ENCODE measurements around the gene GTPBP6.
"Not testable (repeated sequence)": the region's sequence is repeated elsewhere in the genome, so short reads cannot be mapped to it uniquely, and the experiment has no call there.

The GTPBP6 gene

GRCh38 chrX:288561-288991 is 30.0 kb downstream of the GTPBP6 start:
- H3K4me3 ChIP-seq (ENCODE audit: low read depth, low read length): no peak overlapping the region
- no peak for DNase-seq (ENCODE audit: low read depth)
- no peak for TF ChIP-seq CTCF (IDR thresholded peaks at IDR 0.05; ENCODE audit: low read depth, low read length)
- no peak for TF ChIP-seq MYC (IDR thresholded peaks at IDR 0.05; ENCODE audit: low read depth, low read length)
- no peak for TF ChIP-seq MAX (IDR thresholded peaks at IDR 0.05; ENCODE audit: low read depth, low read length)
- TF ChIP-seq POLR2A (IDR thresholded peaks at IDR 0.05; ENCODE audit: extremely low read depth, insufficient read length): no peak

DNA sequence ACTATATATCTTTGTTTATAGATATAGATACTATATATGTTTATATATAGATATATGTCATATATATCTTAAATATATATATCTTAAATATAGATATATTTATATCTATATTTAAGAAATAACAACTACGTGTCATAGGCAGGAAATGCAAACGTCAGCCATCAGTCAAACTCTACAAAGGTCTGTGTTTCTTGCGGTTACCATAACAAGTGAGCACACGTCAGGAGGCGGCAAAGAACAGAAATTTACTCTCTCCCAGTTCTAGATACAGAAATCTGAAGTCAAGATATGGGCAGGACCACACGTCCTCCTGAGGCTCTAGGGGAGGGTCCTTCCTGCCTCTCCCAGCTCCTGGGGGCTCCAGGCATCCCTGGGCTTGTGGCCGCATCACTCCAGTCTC is 30.9 kb downstream of the GTPBP6 start:
- H3K4me3 ChIP-seq (ENCODE audit: low read depth, low read length): no peak overlapping the region
- TF ChIP-seq POLR2A (IDR thresholded peaks at IDR 0.05; ENCODE audit: extremely low read depth, insufficient read length) (no peak), CTCF (IDR thresholded peaks at IDR 0.05; ENCODE audit: low read depth, low read length) (no peak), MAX (IDR thresholded peaks at IDR 0.05; ENCODE audit: low read depth, low read length) (no peak), MYC (IDR thresholded peaks at IDR 0.05; ENCODE audit: low read depth, low read length) (no peak)
- DNase-seq (ENCODE audit: low read depth): no peak

DNA sequence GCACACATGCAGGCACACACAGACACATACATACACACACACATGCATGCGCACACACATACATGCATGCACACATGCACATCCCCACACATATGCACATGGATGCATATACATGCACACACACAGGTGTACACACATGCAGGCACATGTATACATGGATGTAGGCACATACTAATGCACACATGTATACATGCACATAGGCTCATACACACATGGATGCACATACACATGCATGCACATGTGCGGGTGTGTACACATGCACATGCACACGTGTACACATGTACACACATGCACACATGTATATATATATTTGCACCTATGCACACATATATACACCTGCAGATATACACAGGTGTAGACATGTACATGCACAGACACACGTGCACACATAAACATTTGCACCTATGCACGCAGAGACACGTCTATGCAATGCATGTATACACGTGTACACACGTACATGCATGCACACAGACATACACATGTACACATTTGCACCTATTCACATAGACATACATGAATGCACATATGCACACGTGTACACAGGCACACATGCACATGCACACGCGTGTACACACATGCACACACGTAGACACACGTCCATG is 33.4 kb downstream of the GTPBP6 start:
- no peak for TF ChIP-seq CTCF (IDR thresholded peaks at IDR 0.05; ENCODE audit: low read depth, low read length)
- no peak overlapping the region for H3K4me3 ChIP-seq (ENCODE audit: low read depth, low read length)
- DNase-seq (ENCODE audit: low read depth): no peak

DNA sequence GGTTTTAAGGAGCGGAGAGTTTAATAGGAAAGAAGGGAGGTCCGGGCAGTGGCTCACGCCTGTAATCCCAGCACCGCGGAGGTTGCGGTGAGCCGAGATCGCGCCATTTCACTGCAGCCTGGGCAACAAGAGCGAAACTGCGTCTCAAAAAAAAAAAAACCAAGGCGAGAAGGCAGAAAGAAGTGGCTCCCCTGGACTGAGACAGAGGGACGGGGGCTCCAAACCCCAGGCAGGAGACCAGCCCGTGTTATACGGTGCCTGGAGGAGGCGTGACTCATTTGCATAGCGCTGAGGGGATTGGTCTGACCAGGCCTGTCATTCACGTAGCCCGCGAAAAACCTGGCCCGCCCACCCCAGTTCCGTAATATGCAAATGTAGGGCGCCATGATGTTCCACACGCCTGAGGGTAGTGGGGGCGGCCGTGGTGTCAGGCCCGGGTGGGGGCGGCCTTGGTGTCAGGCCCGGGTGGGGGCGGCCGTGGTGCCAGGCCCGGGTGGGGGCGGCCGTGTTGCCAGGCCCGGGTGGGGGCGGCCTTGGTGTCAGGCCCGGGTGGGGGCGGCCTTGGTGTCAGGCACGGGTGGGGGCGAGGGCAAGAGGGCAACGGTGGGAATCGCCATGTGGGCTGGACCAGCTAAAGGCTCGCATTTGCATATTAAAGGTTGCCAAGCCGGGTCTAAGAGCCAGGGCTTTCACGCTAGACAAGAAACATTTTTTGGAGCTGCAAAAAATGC is 35.3 kb downstream of the GTPBP6 start:
- TF ChIP-seq POLR2A (IDR thresholded peaks at IDR 0.05; ENCODE audit: extremely low read depth, insufficient read length): peak; percentile 29
- TF ChIP-seq MYC (IDR thresholded peaks at IDR 0.05; ENCODE audit: low read depth, low read length): no peak
- TF ChIP-seq MAX (IDR thresholded peaks at IDR 0.05; ENCODE audit: low read depth, low read length): no peak
- TF ChIP-seq CTCF (IDR thresholded peaks at IDR 0.05; ENCODE audit: low read depth, low read length): no peak
- H3K4me3 ChIP-seq (ENCODE audit: low read depth, low read length): peak overlapping the region; percentile 53
- peak; percentile 95 for DNase-seq (ENCODE audit: low read depth)

GRCh38 chrX:282000-282681 is 36.5 kb downstream of the GTPBP6 start:
- DNase-seq (ENCODE audit: low read depth); H3K4me3 ChIP-seq (ENCODE audit: low read depth, low read length): not testable (repeated sequence)

- DNase-seq (ENCODE audit: low read depth): no peak
- TF ChIP-seq POLR2A (IDR thresholded peaks at IDR 0.05; ENCODE audit: extremely low read depth, insufficient read length): no peak
- TF ChIP-seq MYC (IDR thresholded peaks at IDR 0.05; ENCODE audit: low read depth, low read length): no peak
- TF ChIP-seq MAX (IDR thresholded peaks at IDR 0.05; ENCODE audit: low read depth, low read length): no peak
- TF ChIP-seq CTCF (IDR thresholded peaks at IDR 0.05; ENCODE audit: low read depth, low read length): no peak
- no peak within 1 kb of the TSS for H3K4me3 ChIP-seq (ENCODE audit: low read depth, low read length)
Measured at GRCh38 chrX:281166-281999, 37.2 kb downstream of the GTPBP6 start, which contains the start of gene PLCXD1. TSS of gene PLCXD1 (plus strand) at chrX:281381. CDS start at chrX:284188, 2,807 bp downstream.

- DNase-seq (ENCODE audit: low read depth); H3K4me3 ChIP-seq (ENCODE audit: low read depth, low read length): not testable (repeated sequence)
Measured at GRCh38 chrX:280722-281121, 37.9 kb downstream of the GTPBP6 start.

DNA sequence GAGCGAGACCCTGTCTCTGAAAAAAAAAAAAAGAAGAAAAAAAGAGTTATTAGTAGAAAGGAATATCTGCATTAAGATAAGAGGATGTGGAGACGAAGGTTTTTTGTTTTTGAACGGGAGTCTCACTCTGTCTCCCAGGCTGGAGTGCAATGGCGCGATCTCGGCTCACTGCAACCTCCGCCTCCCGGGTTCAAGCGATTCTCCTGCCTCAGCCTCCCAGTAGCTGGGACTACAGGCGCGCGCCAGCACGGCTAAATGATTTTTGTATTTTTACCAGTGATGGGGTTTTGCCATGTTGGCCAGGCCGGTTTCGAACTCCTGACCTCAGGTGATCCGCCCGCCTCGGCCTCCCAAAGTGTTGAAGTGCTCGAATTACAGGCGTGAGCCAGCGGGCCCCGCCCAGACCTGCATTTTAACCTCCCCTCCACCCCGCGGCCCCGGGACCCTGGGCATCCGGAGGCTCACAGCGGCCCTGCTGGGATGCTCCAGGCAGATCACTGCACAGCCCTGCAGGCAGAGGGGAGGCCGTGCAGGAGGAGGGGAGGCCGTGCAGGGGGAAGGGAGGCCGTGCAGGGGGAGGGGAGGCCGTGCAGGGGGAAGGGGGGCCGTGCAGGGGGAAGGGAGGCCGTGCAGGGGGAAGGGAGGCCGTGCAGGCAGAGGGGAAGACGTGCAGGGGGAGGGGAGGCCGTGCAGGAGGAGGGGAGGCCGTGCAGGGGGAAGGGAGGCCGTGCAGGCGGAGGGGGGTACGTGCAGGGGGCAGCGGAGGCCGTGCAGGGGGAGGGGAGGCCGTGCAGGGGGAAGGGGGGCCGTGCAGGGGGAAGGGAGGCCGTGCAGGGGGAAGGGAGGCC is 38.6 kb downstream of the GTPBP6 start:
- H3K4me3 ChIP-seq (ENCODE audit: low read depth, low read length); DNase-seq (ENCODE audit: low read depth): not testable (repeated sequence)

Data from NB4 (cell line).